AG04450 (cell line): ENCODE measurements around the gene PRKAR2B. TPM values are rescaled to one million over a fixed set of nuclear protein-coding genes. Genes with fewer than 3 reads are reported as not detected.

Experiments used
- CTCF ChIA-PET: fragments of 300-600, 350-600 bp; formaldehyde crosslinking; extraction: SDS; loops from one replicate; lab custom pipeline; 2022; ENCODE audit warnings: antibody characterized with exemption, inconsistent platforms; lab: Charles Lee
- POLR2A ChIA-PET: fragments of 350-600 bp; formaldehyde crosslinking; extraction: SDS; loops from one replicate; lab custom pipeline; 2021; ENCODE audit warnings: antibody characterized with exemption, inconsistent platforms; lab: Yijun Ruan, JAX
- DNase-seq: peaks from one replicate; pipeline ENCODE4 v3.0.0-alpha.2; 2011; ENCODE audit warnings: low read depth, low spot score
- H3K27ac ChIP-seq: one replicate; pipeline ENCODE4 v1.5.1; 2012; ENCODE audit warnings: low read depth, low read length, control low read depth
- H3K27me3 ChIP-seq: one replicate; pipeline ENCODE4 v1.6.0; 2012; ENCODE audit warnings: low read length; ENCODE audit not compliant: control insufficient read depth, insufficient read depth
- H3K4me3 ChIP-seq: 2 replicates; pipeline ENCODE4 v1.5.1; 2011; ENCODE audit warnings: mild to moderate bottlenecking, low read depth, low read length, control low read depth
- H3K9me3 ChIP-seq: 2 replicates; pipeline ENCODE4 v1.5.1; 2012; ENCODE audit warnings: low read length; ENCODE audit not compliant: control insufficient read depth, insufficient read depth
- CTCF ChIP-seq: IDR thresholded peaks from 2 replicates; pipeline ENCODE4 v1.5.1; 2011; ENCODE audit warnings: low read depth, low read length, control low read depth, inconsistent platforms
- polyA plus RNA-seq: library from polyadenylated mRNA; depleted of rRNA; stranded (reverse); fragments of >200 nt; gene quantifications from 2 replicates; pipeline ENCODE4 v1.2.3, GENCODE V29; 2011; rRNA removed

The PRKAR2B gene
- polyA plus RNA-seq, 1 experiment = 13.0 TPM

- ChIA-PET CTCF (no interaction called here), POLR2A (no interaction called here)
- Histone ChIP-seq H3K4me3 (no peak overlapping the region), H3K27ac (no peak overlapping the region), H3K27me3 (no peaks in the 10 kb centered on the region), H3K9me3 (no peaks in the 10 kb centered on the region; the same call in 1 of the 2 replicates)
- no peak for TF ChIP-seq CTCF
- no peak for DNase-seq
These were observed 165.9 kb downstream of the PRKAR2B start for GRCh38 chr7:107210400-107210799.

Other genes with a start within 250 kb of the PRKAR2B start
- 0.02 and 0.14 TPM in 2 replicates for gene PIK3CG, start 179.4 kb upstream of the PRKAR2B start, polyA plus RNA-seq
- gene HBP1, start 124.3 kb downstream of the PRKAR2B start, polyA plus RNA-seq = 72.7 and 85.2 TPM in 2 replicates